ENCODE measurements around the gene MICU1. TPM values are rescaled to one million over a fixed set of nuclear protein-coding genes. Genes with fewer than 3 reads are reported as not detected.

Gene MICU1
- total RNA-seq, 1 donor from 2014 or later: 79.8 TPM

- no peak for DNase-seq (ENCODE audit: low spot score)
- Mint-ChIP-seq H3K27me3 (ENCODE audit: insufficient read depth, low read depth) (peaks cover 5% of the 10 kb centered on the region), H3K4me3 (no peak overlapping the region), H3K36me3 (peaks cover 2% of the 10 kb centered on the region), H3K4me1 (peaks cover 3% of the 10 kb centered on the region), H3K27ac (no peak overlapping the region), H3K9me3 (no peaks in the 10 kb centered on the region)
- TF ChIP-seq, protein P1, sequence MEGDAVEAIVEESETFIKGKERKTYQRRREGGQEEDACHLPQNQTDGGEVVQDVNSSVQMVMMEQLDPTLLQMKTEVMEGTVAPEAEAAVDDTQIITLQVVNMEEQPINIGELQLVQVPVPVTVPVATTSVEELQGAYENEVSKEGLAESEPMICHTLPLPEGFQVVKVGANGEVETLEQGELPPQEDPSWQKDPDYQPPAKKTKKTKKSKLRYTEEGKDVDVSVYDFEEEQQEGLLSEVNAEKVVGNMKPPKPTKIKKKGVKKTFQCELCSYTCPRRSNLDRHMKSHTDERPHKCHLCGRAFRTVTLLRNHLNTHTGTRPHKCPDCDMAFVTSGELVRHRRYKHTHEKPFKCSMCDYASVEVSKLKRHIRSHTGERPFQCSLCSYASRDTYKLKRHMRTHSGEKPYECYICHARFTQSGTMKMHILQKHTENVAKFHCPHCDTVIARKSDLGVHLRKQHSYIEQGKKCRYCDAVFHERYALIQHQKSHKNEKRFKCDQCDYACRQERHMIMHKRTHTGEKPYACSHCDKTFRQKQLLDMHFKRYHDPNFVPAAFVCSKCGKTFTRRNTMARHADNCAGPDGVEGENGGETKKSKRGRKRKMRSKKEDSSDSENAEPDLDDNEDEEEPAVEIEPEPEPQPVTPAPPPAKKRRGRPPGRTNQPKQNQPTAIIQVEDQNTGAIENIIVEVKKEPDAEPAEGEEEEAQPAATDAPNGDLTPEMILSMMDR (IDR thresholded peaks at IDR 0.05): no peak
- TF ChIP-seq EZH2phosphoT487 (IDR thresholded peaks at IDR 0.05): no peak
- H3F3A ChIP-seq (ENCODE audit: low read depth): no peaks in the 10 kb centered on the region
- peaks cover 3% of the 10 kb centered on the region for H3K4me1 ChIP-seq
- H3K27me3 ChIP-seq: no peaks in the 10 kb centered on the region
- no peaks in the 10 kb centered on the region for H3K9me3 ChIP-seq (ENCODE audit: low read depth)
- peaks cover 5% of the 10 kb centered on the region for H4K20me1 ChIP-seq (ENCODE audit: low read depth)
- no peak overlapping the region for H3K9ac ChIP-seq
- no peak overlapping the region for H3K27ac ChIP-seq
- H2AFZ ChIP-seq (replicated peaks): no peak overlapping the region
- H3K4me2 ChIP-seq: no peak overlapping the region
- no peaks in the 10 kb centered on the region for H3K36me3 ChIP-seq
- H3K79me2 ChIP-seq (ENCODE audit: low read depth): peaks cover 20% of the 10 kb centered on the region
- no peak overlapping the region for H3K4me3 ChIP-seq
Measured at GRCh38 chr10:72574636-72575035, 51.2 kb downstream of the MICU1 start.

DNA sequence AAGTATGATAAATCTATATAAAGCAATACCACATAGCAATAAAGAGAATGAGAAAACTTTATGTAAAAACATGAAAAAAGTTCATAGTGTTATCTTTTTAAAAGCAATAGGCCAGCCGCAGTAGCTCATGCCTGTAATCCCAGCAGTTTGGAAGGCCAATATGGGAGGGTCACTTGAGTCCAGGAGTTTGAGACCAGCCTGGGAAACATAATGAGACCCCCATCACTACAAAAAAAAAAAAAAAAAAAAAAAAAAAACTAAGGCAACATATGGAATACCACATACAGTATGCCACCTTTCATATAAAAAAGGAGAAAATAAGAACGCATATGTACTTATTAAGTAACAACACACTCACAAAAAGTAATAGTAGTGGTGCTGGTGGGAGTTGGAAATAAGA, 52.8 kb downstream of the MICU1 start:
- no peak for DNase-seq (ENCODE audit: low spot score)
- Histone ChIP-seq H3K4me2 (no peak overlapping the region), H3K79me2 (ENCODE audit: low read depth) (peaks cover 17% of the 10 kb centered on the region), H3K36me3 (no peaks in the 10 kb centered on the region), H3F3A (ENCODE audit: low read depth) (peaks cover 4% of the 10 kb centered on the region), H3K9me3 (ENCODE audit: low read depth) (no peaks in the 10 kb centered on the region), H2AFZ (replicated peaks) (no peak overlapping the region), H3K27me3 (no peaks in the 10 kb centered on the region), H3K27ac (no peak overlapping the region), H4K20me1 (ENCODE audit: low read depth) (peaks cover 7% of the 10 kb centered on the region), H3K9ac (no peak overlapping the region), H3K4me1 (peaks cover 3% of the 10 kb centered on the region), H3K4me3 (no peak overlapping the region)
- TF ChIP-seq EZH2 (IDR thresholded peaks at IDR 0.05) (no peak), EZH2phosphoT487 (IDR thresholded peaks at IDR 0.05) (no peak)
- TF ChIP-seq, protein P1 (IDR thresholded peaks at IDR 0.05): no peak
- Mint-ChIP-seq H3K4me1 (no peaks in the 10 kb centered on the region), H3K9me3 (no peaks in the 10 kb centered on the region), H3K27ac (no peak overlapping the region), H3K4me3 (no peak overlapping the region), H3K27me3 (ENCODE audit: insufficient read depth, low read depth) (peaks cover 3% of the 10 kb centered on the region), H3K36me3 (peaks cover 2% of the 10 kb centered on the region)

- TF ChIP-seq, protein P1 (IDR thresholded peaks at IDR 0.05): peak; percentile 71
- no peak for TF ChIP-seq EZH2 (IDR thresholded peaks at IDR 0.05)
- no peak for TF ChIP-seq EZH2phosphoT487 (IDR thresholded peaks at IDR 0.05)
- Histone ChIP-seq H3K4me2 (no peak overlapping the region), H2AFZ (replicated peaks) (no peak overlapping the region), H3K79me2 (ENCODE audit: low read depth) (peaks cover 12% of the 10 kb centered on the region), H3K4me1 (no peaks in the 10 kb centered on the region), H3K27me3 (no peaks in the 10 kb centered on the region), H3K27ac (no peak overlapping the region), H3K9ac (no peak overlapping the region), H4K20me1 (ENCODE audit: low read depth) (peaks cover 3% of the 10 kb centered on the region), H3F3A (ENCODE audit: low read depth) (peaks cover 5% of the 10 kb centered on the region), H3K4me3 (no peak overlapping the region), H3K36me3 (no peaks in the 10 kb centered on the region), H3K9me3 (ENCODE audit: low read depth) (no peaks in the 10 kb centered on the region)
- H3K27ac Mint-ChIP-seq: no peak overlapping the region
- no peak overlapping the region for H3K4me3 Mint-ChIP-seq
- peaks cover 10% of the 10 kb centered on the region for H3K36me3 Mint-ChIP-seq
- no peaks in the 10 kb centered on the region for H3K9me3 Mint-ChIP-seq
- DNase-seq (ENCODE audit: low spot score): peak; percentile 33
- peaks cover 2% of the 10 kb centered on the region for H3K27me3 Mint-ChIP-seq (ENCODE audit: insufficient read depth, low read depth)
- no peaks in the 10 kb centered on the region for H3K4me1 Mint-ChIP-seq
Measured at GRCh38 chr10:72567889-72568640, 57.8 kb downstream of the MICU1 start.

All from neural progenitor cell (in vitro differentiated cells).